Measurements from ENCODE around the gene LRRC3.

GRCh38 chr21:44498280-44499210 lies 43.2 kb downstream of the LRRC3 start:
- TF ChIP-seq, protein P1, sequence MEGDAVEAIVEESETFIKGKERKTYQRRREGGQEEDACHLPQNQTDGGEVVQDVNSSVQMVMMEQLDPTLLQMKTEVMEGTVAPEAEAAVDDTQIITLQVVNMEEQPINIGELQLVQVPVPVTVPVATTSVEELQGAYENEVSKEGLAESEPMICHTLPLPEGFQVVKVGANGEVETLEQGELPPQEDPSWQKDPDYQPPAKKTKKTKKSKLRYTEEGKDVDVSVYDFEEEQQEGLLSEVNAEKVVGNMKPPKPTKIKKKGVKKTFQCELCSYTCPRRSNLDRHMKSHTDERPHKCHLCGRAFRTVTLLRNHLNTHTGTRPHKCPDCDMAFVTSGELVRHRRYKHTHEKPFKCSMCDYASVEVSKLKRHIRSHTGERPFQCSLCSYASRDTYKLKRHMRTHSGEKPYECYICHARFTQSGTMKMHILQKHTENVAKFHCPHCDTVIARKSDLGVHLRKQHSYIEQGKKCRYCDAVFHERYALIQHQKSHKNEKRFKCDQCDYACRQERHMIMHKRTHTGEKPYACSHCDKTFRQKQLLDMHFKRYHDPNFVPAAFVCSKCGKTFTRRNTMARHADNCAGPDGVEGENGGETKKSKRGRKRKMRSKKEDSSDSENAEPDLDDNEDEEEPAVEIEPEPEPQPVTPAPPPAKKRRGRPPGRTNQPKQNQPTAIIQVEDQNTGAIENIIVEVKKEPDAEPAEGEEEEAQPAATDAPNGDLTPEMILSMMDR (IDR thresholded peaks at IDR 0.05; ENCODE audit: control extremely low read depth in 1 of 3, insufficient read depth in 1 of 3, low read depth in 1 of 3, low read length in 3 of 3), result no peak
- no peak for TF ChIP-seq YY1 (IDR thresholded peaks at IDR 0.05; ENCODE audit: low read depth, low read length)

Data from H1 (cell line).